D721Med (cell line): ENCODE results near the gene AFF3.

Source experiments
- DNase-seq: peaks from one replicate; pipeline ENCODE4 v3.0.0; 2011; ENCODE audit warnings: low spot score; ENCODE audit not compliant: insufficient read length
- FAIRE-seq: peaks from 2 replicates; lab custom pipeline; 2011; peaks lifted over from hg19 to GRCh38; lab: Jason Lieb, UNC
- CTCF ChIP-seq: IDR thresholded peaks from 2 replicates; pipeline ENCODE4 v1.5.1; 2012; ENCODE audit warnings: mild to moderate bottlenecking, control low read depth; ENCODE audit not compliant: insufficient read depth; ENCODE audit errors: missing control alignments

Gene AFF3

GRCh38 chr2:99559075-99559662, 583.2 kb downstream of the AFF3 start:
- peak; percentile 90 for TF ChIP-seq CTCF
- FAIRE-seq = no peak
- DNase-seq = peak; percentile 40

GRCh38 chr2:99555404-99555803, 587.0 kb downstream of the AFF3 start:
- no peak for DNase-seq
- FAIRE-seq = no peak
- no peak for TF ChIP-seq CTCF

GRCh38 chr2:99554871-99555270, 587.5 kb downstream of the AFF3 start:
- FAIRE-seq (no peak), DNase-seq (no peak)
- TF ChIP-seq CTCF = no peak

GRCh38 chr2:99554238-99554637, 588.2 kb downstream of the AFF3 start:
- TF ChIP-seq CTCF = peak; percentile 24
- FAIRE-seq (no peak), DNase-seq (no peak)

- no peak for TF ChIP-seq CTCF
- FAIRE-seq = no peak
- no peak for DNase-seq
Observed at GRCh38 chr2:99552529-99552928, 589.9 kb downstream of the AFF3 start.

- DNase-seq (no peak), FAIRE-seq (no peak)
- TF ChIP-seq CTCF = no peak
Observed at GRCh38 chr2:99550368-99550767, 592.0 kb downstream of the AFF3 start.

GRCh38 chr2:99545604-99546003, 596.8 kb downstream of the AFF3 start:
- DNase-seq = no peak
- no peak for TF ChIP-seq CTCF
- FAIRE-seq = no peak
